Pancreas (tissue), 10 donors: ENCODE results near the gene RNU1-3. TPM values are rescaled to one million over a fixed set of nuclear protein-coding genes. Genes with fewer than 3 reads are reported as not detected.
A peak's percentile ranks its signal among the peaks of the same experiment; 100 is the strongest.
"Not testable (repeated sequence)": the region's sequence is repeated elsewhere in the genome, so short reads cannot be mapped to it uniquely, and the experiment has no call there.

Experiments
- ATAC-seq, 4 donors: fragments of 200-7000 bp; cut with Tn5 transposase; one replicate each; pipeline versions ENCODE4 v1.8.0 to v1.9.1; 2020; ENCODE audit warnings: mild to moderate bottlenecking in 4 of 4, moderate library complexity in 4 of 4
- DNase-seq, 6 donors: peaks; one replicate each; pipeline ENCODE4 v3.0.0-alpha.2; 2020
- FAIRE-seq: peaks from 2 replicates; lab custom pipeline; 2012; peaks lifted over from hg19 to GRCh38; lab: Jason Lieb, UNC
- H3K27ac ChIP-seq, 4 donors: fragments of 200-600 bp; sonication (generic); 1 replicate in 3 of 4; 2 replicates in 1 of 4; pipeline versions ENCODE4 v1.5.0 to v1.8.0; 2020
- H3K27me3 ChIP-seq, 4 donors: fragments of 200-600 bp; one replicate each; pipeline ENCODE4 v1.8.0; 2021
- H3K36me3 ChIP-seq, 3 donors: fragments of 200-600 bp; sonication (generic) in 1 of 3; one replicate each; pipeline versions ENCODE4 v1.5.0 to v1.8.0; 2020 to 2021
- H3K4me1 ChIP-seq, 3 donors: fragments of 200-600 bp; one replicate each; pipeline ENCODE4 v1.8.0; 2021
- H3K4me3 ChIP-seq, 4 donors: fragments of 200-600 bp; sonication (generic) in 2 of 4; one replicate each; pipeline versions ENCODE4 v1.5.0 to v1.8.0; 2020 to 2021
- H3K9me3 ChIP-seq, 4 donors: fragments of 200-600 bp; one replicate each; pipeline ENCODE4 v1.8.0; 2021
- WGBS, 2 donors: extraction: QIAGEN DNeasy Blood & Tissue Kit; methylation state at CpG; one replicate each; pipeline ENCODE4 v1.1.7; 2013; 5-methylcytosine and 5-hydroxymethylcytosine counted together
- intact Hi-C, 3 donors: fragments of 100-400 bp; cut with DNase I; formaldehyde crosslinking; loops; one replicate each; pipeline versions ENCODE4 v1.11.1 to v1.14.2; 2022
- polyA plus RNA-seq, 2 donors: library from polyadenylated mRNA; stranded (reverse); fragments of 200-250 nt; gene quantifications; one replicate each; pipeline ENCODE4 v1.2.3, GENCODE V29; 2013
- total RNA-seq, 6 donors: library from RNA; stranded (reverse); fragmentation: NEBNext Ultra II Directional in 4 of 6; extraction: Animal tissue kit (Norgen Biotek cat#: 25700) in 4 of 6; gene quantifications; one replicate each; pipeline versions ENCODE4 v1.2.1 to v1.2.4, GENCODE V29; 2021 to 2023
- TF ChIP-seq, protein P1 (sequence below), 4 donors: fragments of 200-600 bp; sonication (generic) in 3 of 4; IDR thresholded peaks; one replicate each; pipeline versions ENCODE4 v1.5.0 to v1.8.0; 2021; ENCODE audit warnings: antibody characterized with exemption in 4 of 4
- donor health status: healthy with polysubstance abuse.
- donor health status: DM: no; HTN: no; CAD: no; lungs with moderate emphysema.
- donor health status: DM: no; HTN: no; CAD: no.
- donor health status: control.
- donor health status: control.
- donor health status: Bipolar disorder and iron deficiency.
- donor health status: DM: yes; HTN: yes; CAD: no.
- donor health status: DM: no; HTN: no; CAD: no.
- donor health status: DM: no; HTN: no; CAD: no.
- donor health status: DM: yes; HTN: yes; CAD: no.

Gene RNU1-3
- total RNA-seq (1,000 to 10,000 TPM in 4 of 6 donors, 100 to 1,000 TPM in 2; 687 to 5,169 (median 2,340) TPM), polyA plus RNA-seq (not detected)

DNA sequence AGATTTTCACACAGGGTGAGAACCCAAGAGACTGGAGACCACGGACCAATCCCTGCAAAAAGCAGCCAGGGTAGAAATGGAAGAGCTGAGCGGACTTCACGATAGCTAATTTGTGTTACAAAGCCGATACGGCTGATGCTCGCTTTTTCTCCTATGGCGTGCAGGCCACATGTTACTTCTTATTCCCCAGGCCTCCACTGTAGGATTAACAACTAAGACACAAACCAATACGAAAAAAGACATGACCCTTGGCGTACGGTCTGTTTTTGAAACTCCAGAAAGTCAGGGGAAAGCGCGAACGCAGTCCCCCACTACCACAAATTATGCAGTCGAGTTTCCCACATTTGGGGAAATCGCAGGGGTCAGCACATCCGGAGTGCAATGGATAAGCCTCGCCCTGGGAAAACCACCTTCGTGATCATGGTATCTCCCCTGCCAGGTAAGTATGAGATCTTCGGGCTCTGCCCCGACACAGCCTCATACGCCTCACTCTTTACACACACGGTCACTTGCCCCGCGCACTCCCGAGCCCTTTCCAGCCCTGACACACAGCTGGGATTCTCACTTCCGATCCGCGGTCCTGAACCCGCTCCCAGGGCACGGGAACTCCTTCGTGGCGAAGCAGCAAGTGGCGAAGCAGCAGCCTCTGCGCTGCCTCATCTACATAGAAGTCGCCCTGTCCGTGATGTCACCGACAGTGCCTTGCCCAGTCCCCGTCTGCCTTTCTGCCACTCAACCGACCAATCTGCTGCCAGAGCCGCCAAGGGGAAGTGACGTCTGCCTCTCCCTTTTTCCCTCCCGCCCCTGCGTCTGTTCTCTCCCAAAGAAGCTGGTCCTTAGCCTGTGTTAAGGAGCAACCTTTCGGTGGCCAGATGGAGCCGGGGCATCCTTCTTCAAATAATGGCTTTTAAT is at the start of gene RNU1-3:
Gene RNU1-3, minus strand, starts transcription at position 447 of the 912 bp plus-strand sequence.
- H3K4me3 ChIP-seq, H3K27ac ChIP-seq, H3K4me1 ChIP-seq, intact Hi-C loops, DNase-seq, H3K27me3 ChIP-seq, H3K36me3 ChIP-seq, H3K9me3 ChIP-seq: not testable (repeated sequence)
- FAIRE-seq, result peak; percentile 98
- WGBS, 2 donors, result no CpG with 5 or more reads among the region's 45 CpGs
- ATAC-seq, result peak; percentile 91 to 100 (median 98)

DNA sequence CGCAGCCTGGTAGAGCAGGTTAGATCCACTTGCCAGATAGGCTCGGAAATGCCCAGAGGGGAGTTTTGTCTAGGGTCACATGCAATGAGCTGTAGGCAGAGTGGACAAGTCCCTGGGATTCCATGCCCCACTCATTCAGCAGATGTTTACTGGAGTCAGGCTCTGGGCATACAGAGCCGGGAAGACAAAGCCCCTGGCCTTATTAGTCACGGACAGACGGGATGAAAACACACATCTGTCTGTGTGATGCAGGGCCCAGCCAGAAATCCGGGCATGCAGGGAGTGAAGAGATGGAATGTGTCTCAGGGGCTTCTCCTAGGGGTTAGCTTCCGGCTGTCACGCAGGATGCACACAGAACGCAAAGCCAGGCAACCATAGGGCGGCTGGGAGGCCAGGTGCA is 46.7 kb upstream of the RNU1-3 start:
- intact Hi-C loops, H3K9me3 ChIP-seq, ATAC-seq, FAIRE-seq, H3K27ac ChIP-seq, H3K36me3 ChIP-seq, H3K27me3 ChIP-seq, H3K4me3 ChIP-seq, H3K4me1 ChIP-seq: not testable (repeated sequence)
- WGBS, 2 donors, result 78 to 83% methylated on average over 4 of the region's 10 CpGs
- peak in 1 of 6 donors; percentile 10 for DNase-seq

DNA sequence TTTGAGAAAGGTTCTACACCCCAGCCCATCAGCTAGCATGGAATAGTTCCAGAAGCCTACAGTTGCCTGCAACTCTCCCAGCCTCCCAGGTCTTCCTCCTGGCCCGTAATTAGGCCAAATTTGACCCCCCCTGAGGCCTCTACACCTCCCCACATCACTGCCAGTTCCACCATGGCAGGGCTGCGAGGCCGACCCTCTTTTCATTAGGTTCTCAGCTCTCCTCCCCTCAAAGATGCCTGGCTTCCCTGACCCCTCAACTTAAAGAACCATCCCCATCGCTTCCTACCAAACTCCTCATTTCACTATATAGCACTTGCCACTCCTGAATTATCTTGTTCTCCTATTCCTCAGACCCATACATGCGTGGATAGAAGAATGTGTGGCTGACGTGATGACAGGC is 46.2 kb upstream of the RNU1-3 start:
- H3K27me3 ChIP-seq, H3K36me3 ChIP-seq, FAIRE-seq, H3K9me3 ChIP-seq, intact Hi-C loops, H3K27ac ChIP-seq, H3K4me3 ChIP-seq, H3K4me1 ChIP-seq, ATAC-seq: not testable (repeated sequence)
- peak in 1 of 6 donors; percentile 15 for DNase-seq
- WGBS, 2 donors, result 86 to 96% methylated on average over 3 to 4 of the region's 6 CpGs

DNA sequence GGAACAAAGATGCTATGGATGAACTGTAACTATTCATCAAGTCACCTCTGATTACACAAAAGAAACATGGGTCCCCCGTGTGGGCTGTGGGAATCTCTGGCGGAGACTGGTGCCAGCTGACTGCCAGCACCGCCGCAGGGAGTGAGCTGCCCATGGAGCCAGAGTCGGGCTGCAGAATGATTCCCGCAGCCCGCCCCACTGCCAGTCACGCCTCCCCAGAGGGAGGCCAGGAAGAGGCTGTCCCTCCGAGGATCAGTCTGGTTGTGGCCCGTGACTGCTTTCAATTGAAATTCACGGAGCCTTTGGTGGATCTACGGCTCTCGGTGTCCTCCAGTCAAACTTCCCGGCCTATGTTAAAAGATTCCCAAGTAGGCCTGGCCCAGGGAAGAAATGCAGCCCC is 45.8 kb upstream of the RNU1-3 start:
- H3K36me3 ChIP-seq, H3K27ac ChIP-seq, H3K4me3 ChIP-seq, H3K9me3 ChIP-seq, H3K27me3 ChIP-seq, ATAC-seq, intact Hi-C loops, FAIRE-seq, H3K4me1 ChIP-seq: not testable (repeated sequence)
- WGBS, 2 donors, result 80 to 83% methylated on average over 9 to 11 of the region's 14 CpGs
- peak in 2 of 6 donors; percentile 35 to 41 for DNase-seq

DNA sequence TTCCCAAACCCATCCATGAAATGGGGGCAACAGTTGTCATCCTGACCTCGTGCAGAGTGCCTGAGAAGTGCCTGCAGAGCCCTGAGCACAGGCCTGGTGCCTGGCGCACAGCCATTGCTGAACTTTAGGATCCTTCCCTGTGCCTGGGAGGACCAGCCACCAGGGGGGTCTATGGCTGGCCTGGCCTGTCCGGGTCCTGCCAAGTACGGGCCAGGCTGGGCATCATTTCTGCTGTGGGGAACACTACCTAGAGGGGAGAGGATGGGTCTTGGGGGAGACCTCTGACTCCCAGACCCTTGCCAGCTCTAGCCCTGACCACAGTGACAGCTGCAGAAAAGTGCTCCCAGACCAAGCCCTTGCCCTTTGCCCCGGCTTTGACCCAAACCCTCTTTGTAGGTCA is 45.4 kb upstream of the RNU1-3 start:
- ATAC-seq, H3K27ac ChIP-seq, intact Hi-C loops, H3K4me3 ChIP-seq, H3K36me3 ChIP-seq, H3K4me1 ChIP-seq, H3K9me3 ChIP-seq, H3K27me3 ChIP-seq, FAIRE-seq: not testable (repeated sequence)
- 61 to 75% methylated on average over 3 of the region's 5 CpGs for WGBS, 2 donors
- DNase-seq, result peak in 2 of 6 donors; percentile 30 to 44

DNA sequence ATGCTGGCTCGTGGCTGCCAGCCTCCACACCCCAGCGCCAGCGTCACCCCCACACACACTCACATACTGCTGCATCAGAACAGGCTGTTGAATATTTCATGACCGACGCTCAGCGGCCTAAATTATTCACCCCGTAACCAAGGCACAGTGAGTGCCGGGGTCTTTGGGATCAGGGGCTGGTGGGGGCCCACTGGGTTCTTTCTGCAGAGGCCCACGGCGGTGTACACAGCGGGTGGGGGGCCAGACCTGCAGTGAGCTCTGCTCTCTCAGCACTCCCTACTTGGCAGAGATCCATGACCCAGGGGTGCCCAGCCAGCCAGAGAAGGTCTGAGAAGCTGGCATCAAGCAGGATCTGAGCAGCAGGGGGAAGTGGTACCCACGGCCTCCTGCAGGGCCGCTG is 43.9 kb upstream of the RNU1-3 start:
- peak in 3 of 6 donors; percentile 22 to 71 (median 47) for DNase-seq
- 63 to 75% methylated on average over 10 to 11 of the region's 13 CpGs for WGBS, 2 donors
- not testable (repeated sequence) for H3K4me1 ChIP-seq

DNA sequence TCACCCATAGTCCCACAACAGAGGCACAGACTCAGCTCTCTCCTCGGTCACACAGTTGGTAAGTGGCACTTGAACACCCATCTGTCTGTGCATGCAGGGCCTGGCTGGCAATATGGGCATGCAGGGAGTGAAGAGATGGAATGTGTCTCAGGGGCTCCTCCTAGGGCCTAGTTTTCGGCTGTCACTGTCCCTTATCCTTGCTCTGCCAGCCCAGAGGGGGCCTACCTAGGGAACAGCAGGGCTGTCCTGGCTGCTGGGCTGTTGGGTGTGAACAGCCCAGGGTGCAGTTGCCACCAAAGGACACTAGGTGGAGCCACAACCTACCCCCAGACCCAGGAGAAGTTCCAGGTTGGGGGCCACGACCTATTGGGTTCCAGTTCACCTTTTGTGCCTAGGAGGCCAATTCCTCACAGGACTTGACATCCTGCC is 42.9 kb upstream of the RNU1-3 start:
- H3K9me3 ChIP-seq, H3K36me3 ChIP-seq, FAIRE-seq, H3K4me1 ChIP-seq, H3K4me3 ChIP-seq, H3K27me3 ChIP-seq, H3K27ac ChIP-seq, intact Hi-C loops: not testable (repeated sequence)
- peak in 3 of 6 donors; percentile 42 to 46 (median 42) for DNase-seq
- TF ChIP-seq, protein P1, sequence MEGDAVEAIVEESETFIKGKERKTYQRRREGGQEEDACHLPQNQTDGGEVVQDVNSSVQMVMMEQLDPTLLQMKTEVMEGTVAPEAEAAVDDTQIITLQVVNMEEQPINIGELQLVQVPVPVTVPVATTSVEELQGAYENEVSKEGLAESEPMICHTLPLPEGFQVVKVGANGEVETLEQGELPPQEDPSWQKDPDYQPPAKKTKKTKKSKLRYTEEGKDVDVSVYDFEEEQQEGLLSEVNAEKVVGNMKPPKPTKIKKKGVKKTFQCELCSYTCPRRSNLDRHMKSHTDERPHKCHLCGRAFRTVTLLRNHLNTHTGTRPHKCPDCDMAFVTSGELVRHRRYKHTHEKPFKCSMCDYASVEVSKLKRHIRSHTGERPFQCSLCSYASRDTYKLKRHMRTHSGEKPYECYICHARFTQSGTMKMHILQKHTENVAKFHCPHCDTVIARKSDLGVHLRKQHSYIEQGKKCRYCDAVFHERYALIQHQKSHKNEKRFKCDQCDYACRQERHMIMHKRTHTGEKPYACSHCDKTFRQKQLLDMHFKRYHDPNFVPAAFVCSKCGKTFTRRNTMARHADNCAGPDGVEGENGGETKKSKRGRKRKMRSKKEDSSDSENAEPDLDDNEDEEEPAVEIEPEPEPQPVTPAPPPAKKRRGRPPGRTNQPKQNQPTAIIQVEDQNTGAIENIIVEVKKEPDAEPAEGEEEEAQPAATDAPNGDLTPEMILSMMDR (IDR thresholded peaks at IDR 0.05), result peak in 2 of 4 donors; percentile 12 to 42
- 27 to 50% methylated on average over 2 to 3 of the region's 3 CpGs for WGBS, 2 donors
- ATAC-seq, result peak; percentile 54 to 84 (median 75)

More for the DNA sequence above, 43.9 kb upstream of the RNU1-3 start:
- H3K9me3 ChIP-seq, H3K36me3 ChIP-seq, intact Hi-C loops, H3K4me3 ChIP-seq, H3K27ac ChIP-seq, H3K27me3 ChIP-seq, ATAC-seq, FAIRE-seq: not testable (repeated sequence)

DNA sequence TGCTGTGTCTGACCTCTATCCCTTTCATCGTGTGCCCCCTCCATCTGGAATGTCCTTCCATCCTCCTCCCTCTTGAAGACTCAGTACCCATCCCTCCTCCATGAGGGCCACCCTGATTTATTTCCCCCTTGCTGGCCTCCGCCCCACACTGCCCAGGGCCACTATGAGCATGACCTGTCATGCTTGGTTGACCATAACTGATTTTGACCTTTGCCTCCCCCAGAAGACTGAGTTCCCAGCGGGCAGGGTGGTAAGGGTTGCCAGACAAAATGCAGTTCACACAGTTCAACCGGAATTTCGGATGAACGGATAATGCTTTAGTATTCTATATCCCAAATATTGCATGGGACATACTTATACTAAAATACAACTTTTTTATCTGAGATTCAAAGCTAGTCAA is 42.0 kb upstream of the RNU1-3 start:
- H3K27me3 ChIP-seq, ATAC-seq, H3K9me3 ChIP-seq, H3K4me3 ChIP-seq, H3K27ac ChIP-seq, H3K36me3 ChIP-seq, DNase-seq, H3K4me1 ChIP-seq, intact Hi-C loops, FAIRE-seq: not testable (repeated sequence)
- no CpG with 5 or more reads among the region's 6 CpGs for WGBS, 2 donors

DNA sequence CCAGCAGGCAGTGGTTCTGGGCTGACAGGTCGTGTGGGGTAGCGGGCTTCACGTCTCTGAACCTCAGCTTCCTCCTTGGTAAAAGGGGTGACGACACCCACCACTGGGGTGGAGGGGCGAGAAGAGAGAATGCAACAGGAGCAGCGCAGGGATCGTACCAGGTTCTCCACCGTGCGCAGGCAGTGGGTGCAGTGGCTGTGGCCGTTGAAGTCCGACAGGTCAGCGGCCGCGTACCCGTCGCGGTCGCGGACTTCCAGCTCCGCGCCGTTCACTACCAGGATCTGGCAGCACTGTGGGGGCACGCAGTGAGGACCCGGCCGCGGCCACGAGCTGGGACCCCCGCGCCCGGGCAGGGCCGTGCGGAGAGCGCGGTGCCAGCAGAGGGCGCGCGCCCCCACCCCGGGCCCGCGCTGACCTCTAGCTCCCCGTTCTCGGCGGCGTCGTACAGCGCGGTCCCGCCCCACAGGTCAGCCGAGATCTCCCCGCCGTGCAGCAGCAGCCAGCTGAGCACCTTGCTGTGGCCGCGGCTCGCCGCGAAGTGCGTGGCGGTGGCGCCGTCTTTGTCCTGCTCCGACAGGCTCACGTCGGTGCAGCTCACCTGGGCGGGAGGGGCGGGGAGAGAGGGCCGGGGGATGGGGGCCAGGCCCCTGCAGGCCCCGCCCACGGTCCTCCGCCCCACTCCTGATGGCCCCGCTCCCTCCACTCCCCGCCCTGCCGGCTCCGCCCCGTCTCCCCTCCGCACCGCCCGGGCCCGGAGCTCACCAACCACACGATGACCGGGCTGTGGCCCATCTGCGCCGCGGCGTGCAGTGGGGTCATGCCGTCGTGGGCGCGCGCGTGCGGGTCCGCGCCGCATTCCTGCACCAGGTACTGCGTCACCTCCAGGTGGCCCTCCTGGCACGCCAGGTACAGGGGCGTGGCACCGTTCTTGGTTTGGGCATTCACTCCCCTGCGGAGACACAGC is 40.7 kb upstream of the RNU1-3 start:
- H3K27me3 ChIP-seq, H3K4me1 ChIP-seq, H3K36me3 ChIP-seq, H3K9me3 ChIP-seq, H3K27ac ChIP-seq, FAIRE-seq, intact Hi-C loops: not testable (repeated sequence)
- peak overlapping the region in 2 of 4 donors; percentile 32 to 38 for H3K4me3 ChIP-seq
- 18 to 20% methylated on average over 43 to 63 of the region's 99 CpGs for WGBS, 2 donors
- ATAC-seq (peak; percentile 62 to 87 (median 68)), DNase-seq (peak in 3 of 6 donors; percentile 55 to 71 (median 64))

DNA sequence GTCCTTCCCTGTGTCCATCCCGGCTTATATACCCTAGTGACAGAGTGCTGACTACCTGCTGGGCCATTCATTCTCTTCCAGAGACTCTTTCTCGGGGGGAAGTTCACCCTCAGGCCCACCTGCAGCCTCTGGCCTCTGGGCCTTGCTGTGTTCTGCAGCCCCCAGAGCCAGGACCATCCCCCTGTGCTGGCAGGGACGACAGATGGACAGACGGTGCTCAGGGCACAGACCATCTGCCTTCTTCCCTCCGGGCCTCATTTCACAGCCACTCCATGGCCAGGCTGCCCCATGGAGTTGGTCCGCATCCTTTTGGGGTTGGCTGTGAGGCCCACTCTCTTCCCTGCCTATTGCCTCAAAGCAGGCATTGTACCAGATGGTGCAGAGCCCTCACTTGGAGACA is 39.6 kb upstream of the RNU1-3 start:
- H3K4me1 ChIP-seq, H3K9me3 ChIP-seq, H3K27ac ChIP-seq, FAIRE-seq, H3K4me3 ChIP-seq, intact Hi-C loops, H3K27me3 ChIP-seq, ATAC-seq, H3K36me3 ChIP-seq: not testable (repeated sequence)
- 88 to 94% methylated on average over 6 of the region's 6 CpGs for WGBS, 2 donors
- peak in 1 of 6 donors; percentile 24 for DNase-seq
